ENCODE results near the gene RIBC2.
"Not testable (repeated sequence)": the region's sequence is repeated elsewhere in the genome, so short reads cannot be mapped to it uniquely, and the experiment has no call there.

RIBC2 gene

DNA sequence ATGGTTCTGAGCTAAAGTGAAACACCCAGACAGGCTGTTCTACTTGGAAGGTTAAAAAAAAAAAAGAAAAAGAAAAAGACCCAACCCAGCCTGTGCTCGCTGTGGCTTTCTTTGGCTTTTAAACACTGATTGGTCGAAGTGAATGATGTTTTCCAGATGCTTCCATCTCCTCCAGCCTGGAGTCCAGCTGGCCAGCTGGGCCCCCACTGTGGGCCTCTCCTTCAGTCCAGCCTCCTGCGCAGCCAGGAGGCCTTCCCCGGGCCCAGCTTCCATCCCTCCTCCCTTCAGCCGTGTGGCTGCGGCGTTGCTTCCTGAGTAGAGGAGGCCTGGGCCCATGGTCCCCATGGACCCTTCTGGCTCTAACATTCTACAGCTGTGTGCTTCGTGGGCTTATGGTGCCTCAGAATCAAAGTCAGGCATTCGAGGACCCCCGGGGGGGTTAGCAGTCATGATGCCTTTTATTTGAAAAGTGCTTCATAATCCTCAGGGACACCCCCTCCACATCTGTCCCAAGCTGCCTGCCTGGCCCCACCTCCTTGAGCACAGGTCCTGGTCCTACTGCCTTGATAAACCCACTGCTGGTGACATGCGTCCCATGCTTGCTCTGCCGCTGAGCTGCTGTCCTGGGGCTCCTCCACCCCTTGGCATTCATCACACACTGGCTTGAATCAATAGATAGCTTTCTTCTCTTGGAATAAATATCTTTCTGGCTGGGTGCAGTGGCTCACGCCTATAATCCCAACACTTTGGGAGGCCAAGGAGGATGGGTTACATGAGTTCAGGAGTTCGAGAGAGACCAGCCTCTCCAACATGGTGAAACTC, 47.0 kb downstream of the RIBC2 start:
- Mint-ChIP-seq H3K27me3 (peaks cover 9% of the 10 kb centered on the region), H3K36me3 (ENCODE audit: low read depth) (no peaks in the 10 kb centered on the region), H3K4me1 (ENCODE audit: low read depth) (no peaks in the 10 kb centered on the region), H3K4me3 (no peak overlapping the region), H3K27ac (no peak overlapping the region), H3K9me3 (no peaks in the 10 kb centered on the region)
- intact Hi-C loops (cut with micrococcal nuclease): no loop called here

- Mint-ChIP-seq H3K36me3 (ENCODE audit: low read depth) (no peaks in the 10 kb centered on the region), H3K4me1 (ENCODE audit: low read depth) (no peaks in the 10 kb centered on the region)
- intact Hi-C loops (cut with micrococcal nuclease): no loop called here
These were observed 48.7 kb downstream of the RIBC2 start for GRCh38 chr22:45462034-45462655.

GRCh38 chr22:45463691-45464090, 50.2 kb downstream of the RIBC2 start:
- H3K9me3 Mint-ChIP-seq; H3K36me3 Mint-ChIP-seq (ENCODE audit: low read depth); H3K4me3 Mint-ChIP-seq; H3K4me1 Mint-ChIP-seq (ENCODE audit: low read depth); intact Hi-C loops (cut with micrococcal nuclease); H3K27ac Mint-ChIP-seq: not testable (repeated sequence)
- peaks cover 13% of the 10 kb centered on the region for H3K27me3 Mint-ChIP-seq

More at GRCh38 chr22:45462034-45462655, 48.7 kb downstream of the RIBC2 start:
- no peak overlapping the region for H3K27ac Mint-ChIP-seq
- H3K4me3 Mint-ChIP-seq: no peak overlapping the region
- peaks cover 12% of the 10 kb centered on the region for H3K27me3 Mint-ChIP-seq
- no peaks in the 10 kb centered on the region for H3K9me3 Mint-ChIP-seq

- Mint-ChIP-seq H3K4me3 (no peak overlapping the region), H3K4me1 (ENCODE audit: low read depth) (no peaks in the 10 kb centered on the region), H3K27me3 (peaks cover 13% of the 10 kb centered on the region), H3K27ac (no peak overlapping the region), H3K36me3 (ENCODE audit: low read depth) (no peaks in the 10 kb centered on the region), H3K9me3 (no peaks in the 10 kb centered on the region)
- intact Hi-C loops (cut with micrococcal nuclease): no loop called here
These were observed 52.1 kb downstream of the RIBC2 start for GRCh38 chr22:45465633-45466032.

DNA sequence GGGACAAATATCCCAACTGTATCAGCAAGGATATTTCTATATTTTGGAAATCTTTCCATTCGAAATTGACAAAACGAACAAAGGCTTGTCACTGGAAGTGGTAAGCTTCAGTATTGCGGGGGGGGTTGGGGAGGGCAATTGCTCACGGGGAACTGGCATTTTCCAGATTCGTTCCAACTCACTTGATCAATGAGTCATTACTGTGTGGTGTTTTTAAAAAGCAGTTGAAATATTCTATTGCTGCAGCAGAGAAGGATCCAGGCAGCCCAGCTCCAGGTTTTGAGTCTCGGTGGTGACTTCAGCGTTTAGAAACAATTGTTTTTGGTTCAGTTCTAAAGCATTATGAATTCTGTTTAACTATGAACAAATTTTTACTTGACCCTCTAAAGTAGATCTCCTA, 55.4 kb downstream of the RIBC2 start:
- intact Hi-C loops (cut with micrococcal nuclease): no loop called here
- Mint-ChIP-seq H3K9me3 (no peaks in the 10 kb centered on the region), H3K27ac (no peak overlapping the region), H3K4me1 (ENCODE audit: low read depth) (no peaks in the 10 kb centered on the region), H3K4me3 (no peak overlapping the region), H3K27me3 (peaks cover 14% of the 10 kb centered on the region), H3K36me3 (ENCODE audit: low read depth) (no peaks in the 10 kb centered on the region)

DNA sequence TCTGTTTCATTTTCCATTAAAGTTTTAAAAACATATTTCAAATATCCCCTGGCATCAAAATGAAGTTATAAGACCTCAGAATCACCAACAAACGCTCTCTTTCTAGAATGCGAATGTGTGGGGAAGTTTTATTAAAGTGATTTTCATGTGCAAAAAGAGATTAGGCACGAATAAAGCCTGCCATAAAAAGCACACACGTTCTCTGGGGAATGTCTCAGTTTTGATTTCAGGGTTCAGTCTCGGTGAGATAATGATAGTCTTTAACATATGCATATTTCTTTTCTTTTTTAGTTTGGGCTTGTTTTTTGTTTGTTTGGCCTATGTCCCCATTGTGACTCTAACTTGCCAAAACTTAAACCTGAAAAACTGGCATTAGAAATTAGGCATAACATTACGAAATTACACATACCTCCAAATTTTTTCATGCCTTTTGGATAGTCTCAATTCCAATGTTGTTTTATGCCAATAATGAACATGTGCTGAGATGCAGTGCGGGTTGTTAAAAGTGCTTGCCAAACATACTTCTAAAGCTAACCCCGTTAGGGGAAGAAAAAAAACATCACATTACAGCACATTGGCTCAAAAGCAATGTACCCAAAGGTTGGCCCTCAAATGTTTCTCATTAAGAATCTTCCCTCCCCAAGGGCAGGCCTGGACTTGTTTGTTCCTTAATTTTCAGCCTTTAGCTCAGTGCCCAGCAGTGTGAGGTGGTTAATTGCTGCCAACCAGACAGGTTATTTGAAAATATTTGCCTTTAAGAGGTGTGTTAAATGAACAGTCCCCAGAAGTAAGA, 56.0 kb downstream of the RIBC2 start:
- no peak overlapping the region for H3K4me3 Mint-ChIP-seq
- intact Hi-C loops (cut with micrococcal nuclease): no loop called here
- no peaks in the 10 kb centered on the region for H3K9me3 Mint-ChIP-seq
- peaks cover 12% of the 10 kb centered on the region for H3K27me3 Mint-ChIP-seq
- no peaks in the 10 kb centered on the region for H3K4me1 Mint-ChIP-seq (ENCODE audit: low read depth)
- H3K27ac Mint-ChIP-seq: no peak overlapping the region
- H3K36me3 Mint-ChIP-seq (ENCODE audit: low read depth): no peaks in the 10 kb centered on the region

GRCh38 chr22:45470871-45471270, 57.4 kb downstream of the RIBC2 start:
- no peak overlapping the region for H3K4me3 Mint-ChIP-seq
- intact Hi-C loops (cut with micrococcal nuclease): no loop called here
- H3K36me3 Mint-ChIP-seq (ENCODE audit: low read depth): no peaks in the 10 kb centered on the region
- peaks cover 11% of the 10 kb centered on the region for H3K27me3 Mint-ChIP-seq
- no peaks in the 10 kb centered on the region for H3K9me3 Mint-ChIP-seq
- no peaks in the 10 kb centered on the region for H3K4me1 Mint-ChIP-seq (ENCODE audit: low read depth)
- no peak overlapping the region for H3K27ac Mint-ChIP-seq

DNA sequence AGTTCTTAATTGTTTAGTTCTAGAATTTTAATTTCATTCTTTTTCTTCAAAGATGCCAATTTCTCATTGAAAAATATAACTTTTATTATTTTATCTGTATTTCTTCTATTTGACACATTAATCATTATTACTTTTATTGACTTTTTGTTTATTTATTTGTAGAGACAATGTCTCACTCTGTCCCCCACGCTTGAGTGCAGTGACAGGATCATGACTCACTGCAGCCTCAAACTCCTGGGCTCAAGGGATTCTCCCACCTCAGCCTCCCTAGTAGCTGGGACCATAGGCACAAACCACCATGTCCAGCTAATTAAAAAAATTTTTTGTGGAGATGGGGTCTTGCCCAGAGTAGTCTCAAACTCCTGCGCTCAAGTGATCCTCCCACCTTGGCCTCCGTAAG, 58.9 kb downstream of the RIBC2 start:
- H3K27ac Mint-ChIP-seq: no peak overlapping the region
- H3K36me3 Mint-ChIP-seq (ENCODE audit: low read depth): no peaks in the 10 kb centered on the region
- intact Hi-C loops (cut with micrococcal nuclease): no loop called here
- peaks cover 5% of the 10 kb centered on the region for H3K27me3 Mint-ChIP-seq
- no peaks in the 10 kb centered on the region for H3K4me1 Mint-ChIP-seq (ENCODE audit: low read depth)
- no peaks in the 10 kb centered on the region for H3K9me3 Mint-ChIP-seq
- no peak overlapping the region for H3K4me3 Mint-ChIP-seq

- Mint-ChIP-seq H3K4me3 (no peak overlapping the region), H3K4me1 (ENCODE audit: low read depth) (no peaks in the 10 kb centered on the region), H3K27ac (no peak overlapping the region), H3K27me3 (peaks cover 4% of the 10 kb centered on the region), H3K36me3 (ENCODE audit: low read depth) (no peaks in the 10 kb centered on the region), H3K9me3 (no peaks in the 10 kb centered on the region)
- intact Hi-C loops (cut with micrococcal nuclease): no loop called here
These were observed 60.2 kb downstream of the RIBC2 start for GRCh38 chr22:45473626-45474237.

GRCh38 chr22:45475063-45475747, 61.7 kb downstream of the RIBC2 start:
- intact Hi-C loops (cut with micrococcal nuclease): no loop called here
- Mint-ChIP-seq H3K9me3 (peaks cover 2% of the 10 kb centered on the region), H3K4me3 (no peak overlapping the region), H3K27ac (no peak overlapping the region), H3K27me3 (peaks cover 4% of the 10 kb centered on the region), H3K36me3 (ENCODE audit: low read depth) (no peaks in the 10 kb centered on the region), H3K4me1 (ENCODE audit: low read depth) (no peaks in the 10 kb centered on the region)

DNA sequence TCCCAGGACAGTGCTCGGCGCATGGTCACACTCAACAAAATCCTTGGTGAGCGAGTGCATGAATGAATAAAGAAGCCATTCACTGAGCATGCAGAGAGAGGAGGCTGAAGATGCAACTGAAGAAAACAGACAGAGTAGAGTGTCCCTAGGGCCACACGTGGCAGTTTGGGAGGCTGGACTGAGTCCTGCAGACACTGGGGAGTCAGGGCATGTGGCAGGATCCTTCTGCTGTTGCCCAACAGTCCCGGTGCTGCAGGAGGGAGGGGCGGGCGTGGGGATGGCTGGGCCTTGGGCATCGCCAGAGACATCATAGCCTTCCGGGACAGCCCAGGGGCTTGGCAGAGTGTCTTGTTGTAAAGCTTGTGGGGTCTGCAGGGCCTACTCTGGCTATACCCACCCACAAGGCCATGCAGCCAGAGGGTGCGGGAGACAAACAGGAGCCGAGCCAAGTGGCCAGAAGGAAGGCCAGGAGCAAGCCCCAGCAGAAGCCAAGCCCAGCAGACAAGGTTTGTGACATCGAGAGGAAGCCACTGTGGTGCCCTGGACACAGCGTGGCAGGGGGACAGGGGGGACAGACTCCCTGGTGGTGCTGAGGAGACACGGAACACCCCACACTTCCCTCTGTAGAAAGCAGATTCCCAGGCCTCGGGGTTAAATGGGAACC, 62.5 kb downstream of the RIBC2 start:
- H3K36me3 Mint-ChIP-seq (ENCODE audit: low read depth): no peaks in the 10 kb centered on the region
- H3K4me3 Mint-ChIP-seq: no peak overlapping the region
- peaks cover 10% of the 10 kb centered on the region for H3K9me3 Mint-ChIP-seq
- H3K27me3 Mint-ChIP-seq: peaks cover 6% of the 10 kb centered on the region
- H3K4me1 Mint-ChIP-seq (ENCODE audit: low read depth): no peaks in the 10 kb centered on the region
- H3K27ac Mint-ChIP-seq: no peak overlapping the region
- intact Hi-C loops (cut with micrococcal nuclease): no loop called here

DNA sequence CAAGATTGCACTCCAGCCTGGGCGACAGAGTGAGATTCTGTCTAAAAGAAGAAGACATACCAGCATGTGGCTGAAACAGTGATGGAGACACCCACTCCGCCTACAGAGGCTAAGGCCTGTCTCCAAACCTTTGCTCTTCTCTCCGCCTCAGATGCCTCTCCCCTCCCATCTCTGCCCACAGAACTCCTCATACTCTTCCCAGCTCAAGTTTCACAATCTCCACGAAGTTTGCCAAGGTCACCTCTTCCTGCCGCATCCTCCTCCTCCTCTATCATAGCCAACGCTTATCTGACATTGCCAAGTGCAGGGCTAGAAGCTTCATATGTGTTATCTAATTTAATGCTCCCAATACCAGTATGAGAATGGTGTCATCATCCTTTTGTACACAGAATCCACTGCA, 63.3 kb downstream of the RIBC2 start:
- Mint-ChIP-seq H3K4me3 (no peak overlapping the region), H3K36me3 (ENCODE audit: low read depth) (no peaks in the 10 kb centered on the region), H3K27ac (no peak overlapping the region), H3K4me1 (ENCODE audit: low read depth) (no peaks in the 10 kb centered on the region), H3K9me3 (peaks cover 13% of the 10 kb centered on the region), H3K27me3 (peaks cover 6% of the 10 kb centered on the region)
- intact Hi-C loops (cut with micrococcal nuclease): no loop called here
